DND-41 (cell line): ENCODE results near the gene LLGL1.

ENCODE experiments used
- ATAC-seq: fragments of 200-7000 bp; cut with Tn5 transposase; 3 replicates; pipeline ENCODE4 v1.9.1; 2021; ENCODE audit warnings: low read depth; ENCODE audit not compliant: insufficient read depth
- DNase-seq: peaks from one replicate; pipeline ENCODE4 v3.0.0-alpha.2; 2020
- H2AFZ ChIP-seq: 2 replicates; pipeline ENCODE4 v1.6.0; 2012; ENCODE audit warnings: low read depth, low read length
- H3K27ac ChIP-seq: 2 replicates; pipeline ENCODE4 v1.5.1; 2012; ENCODE audit warnings: low read length, inconsistent platforms
- H3K27me3 ChIP-seq: fragments of 200-600 bp; sonication (generic); 2 replicates; pipeline ENCODE4 v1.6.0; 2012; ENCODE audit warnings: low read length, mild to moderate bottlenecking, inconsistent platforms; ENCODE audit not compliant: insufficient read depth, poor library complexity
- H3K36me3 ChIP-seq: 2 replicates; pipeline ENCODE4 v1.5.1; 2012; ENCODE audit warnings: low read length, inconsistent platforms; ENCODE audit not compliant: insufficient read depth
- H3K4me1 ChIP-seq: 2 replicates; pipeline ENCODE4 v1.5.1; 2012; ENCODE audit warnings: mild to moderate bottlenecking, low read length; ENCODE audit not compliant: insufficient read depth
- H3K4me2 ChIP-seq: 2 replicates; pipeline ENCODE4 v1.6.0; 2012; ENCODE audit warnings: mild to moderate bottlenecking, moderate library complexity, low read length, inconsistent platforms; ENCODE audit not compliant: insufficient read depth
- H3K4me3 ChIP-seq, 2 experiments: fragments of 200-600 bp in 1 of 2; shearing (Covaris generic) in 1 of 2; 2 replicates each; pipeline ENCODE4 v1.5.1; 2012 to 2016; ENCODE audit warnings: inconsistent platforms in 2 of 2, low read length in 2 of 2, mild to moderate bottlenecking in 2 of 2, low read depth in 1 of 2, moderate library complexity in 1 of 2
- H3K79me2 ChIP-seq: 2 replicates; pipeline ENCODE4 v1.6.0; 2012; ENCODE audit warnings: low read length, inconsistent platforms; ENCODE audit not compliant: insufficient read depth
- H3K9ac ChIP-seq: 2 replicates; pipeline ENCODE4 v1.6.0; 2012; ENCODE audit warnings: low read depth, mild to moderate bottlenecking, inconsistent platforms, low read length, moderate library complexity
- H3K9me3 ChIP-seq: 2 replicates; pipeline ENCODE4 v1.5.1; 2012; ENCODE audit warnings: low read length, moderate library complexity, mild to moderate bottlenecking, inconsistent platforms; ENCODE audit not compliant: insufficient read depth, severe bottlenecking
- H4K20me1 ChIP-seq: 2 replicates; pipeline ENCODE4 v1.6.0; 2012; ENCODE audit warnings: low read length; ENCODE audit not compliant: insufficient read depth
- CTCF ChIP-seq: IDR thresholded peaks from 2 replicates; pipeline ENCODE4 v1.5.1; 2012; ENCODE audit warnings: borderline replicate concordance, low read length, moderate library complexity, mild to moderate bottlenecking; ENCODE audit not compliant: poor library complexity, severe bottlenecking; ENCODE audit errors: extremely low read depth
- EZH2 ChIP-seq: IDR thresholded peaks from 3 replicates; pipeline ENCODE4 v1.6.1; 2012; ENCODE audit warnings: borderline replicate concordance, low read depth, mild to moderate bottlenecking, moderate library complexity, low read length, inconsistent platforms; ENCODE audit not compliant: severe bottlenecking

Gene LLGL1

DNA sequence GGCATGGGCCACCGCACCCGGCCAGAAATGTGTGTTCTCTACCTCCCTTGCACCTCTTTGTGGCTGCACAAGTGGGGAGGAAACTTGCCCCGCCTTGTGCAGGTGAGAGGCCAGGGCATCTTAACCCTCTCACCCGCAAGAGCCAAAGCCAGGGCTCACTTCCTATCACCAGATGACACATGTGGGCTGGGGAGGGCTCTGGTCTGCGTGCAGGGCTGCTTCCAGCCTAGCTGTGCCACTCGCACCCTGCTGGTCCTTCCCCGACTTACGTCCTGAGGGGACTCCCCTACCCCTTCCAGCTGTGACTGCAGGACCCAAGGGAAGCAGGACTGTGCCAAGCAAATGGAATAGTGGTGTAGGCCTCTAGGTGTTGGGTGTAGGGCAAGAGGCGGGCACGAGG lies 41.9 kb downstream of the LLGL1 start:
- H3K27ac ChIP-seq, result no peak overlapping the region
- ATAC-seq, result peak; percentile 11; the same call in 1 of the 3 replicates
- TF ChIP-seq CTCF, result no peak
- TF ChIP-seq EZH2, result no peak

DNA sequence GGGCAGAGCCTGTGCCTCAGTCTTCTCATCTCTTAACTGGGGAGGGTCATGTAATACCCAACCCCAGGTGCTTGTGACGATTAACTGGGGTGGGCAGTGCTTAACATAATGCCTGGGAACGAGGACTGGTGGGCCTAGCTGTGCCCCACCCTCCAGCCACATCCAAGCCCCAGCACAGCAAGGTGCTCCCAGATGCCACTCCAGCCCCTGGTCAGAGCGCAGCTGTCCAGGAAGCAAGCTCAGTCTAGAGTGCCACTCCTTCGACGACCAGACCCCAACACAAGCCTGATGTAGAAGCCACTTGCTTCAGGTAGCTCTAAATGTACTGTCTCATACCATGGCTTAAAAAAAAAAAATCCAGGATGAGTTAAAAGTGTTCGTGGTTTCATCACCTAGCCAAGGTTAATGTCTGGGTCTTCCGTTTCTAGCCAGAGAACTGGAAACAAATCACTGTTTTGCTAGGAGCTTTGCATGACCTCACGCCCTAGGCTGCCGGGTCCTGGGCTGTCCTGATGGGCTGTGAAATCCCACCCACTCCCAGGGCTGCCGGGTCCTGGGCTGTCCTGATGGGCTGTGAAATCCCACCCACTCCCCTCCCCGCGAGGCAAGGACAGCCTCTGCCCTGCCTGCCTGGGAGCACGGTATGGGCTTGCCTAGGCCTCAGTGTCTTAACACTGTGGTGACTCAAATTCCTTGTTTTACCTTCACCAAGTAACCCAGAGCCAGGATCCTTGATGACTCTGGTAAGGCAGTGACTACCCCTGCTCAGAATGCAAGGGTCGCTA lies 42.7 kb downstream of the LLGL1 start:
- Histone ChIP-seq H3K9ac (no peak overlapping the region), H3K36me3 (peaks cover 48% of the 10 kb centered on the region), H4K20me1 (peaks cover 21% of the 10 kb centered on the region), H3K4me2 (no peak overlapping the region), H3K9me3 (no peaks in the 10 kb centered on the region), H2AFZ (no peak overlapping the region), H3K4me1 (no peaks in the 10 kb centered on the region), H3K27me3 (no peaks in the 10 kb centered on the region), H3K4me3 (no peak overlapping the region), H3K79me2 (no peaks in the 10 kb centered on the region), H3K27ac (no peak overlapping the region)
- DNase-seq, result no peak
- no peak for TF ChIP-seq EZH2
- TF ChIP-seq CTCF, result no peak
- peak; percentile 27 for ATAC-seq

More for the DNA sequence above, 41.9 kb downstream of the LLGL1 start:
- no peak for DNase-seq
- Histone ChIP-seq H3K27me3 (no peaks in the 10 kb centered on the region), H4K20me1 (peaks cover 21% of the 10 kb centered on the region), H3K4me2 (no peak overlapping the region), H3K4me3 (no peak overlapping the region), H3K9ac (no peak overlapping the region), H3K36me3 (peaks cover 47% of the 10 kb centered on the region), H3K4me1 (peaks cover 3% of the 10 kb centered on the region), H3K79me2 (peaks cover 2% of the 10 kb centered on the region), H2AFZ (no peak overlapping the region), H3K9me3 (no peaks in the 10 kb centered on the region)

- ATAC-seq (no peak), DNase-seq (no peak)
- Histone ChIP-seq H3K9ac (no peak overlapping the region), H3K9me3 (no peaks in the 10 kb centered on the region), H3K27ac (no peak overlapping the region), H3K36me3 (peaks cover 48% of the 10 kb centered on the region), H3K4me1 (no peaks in the 10 kb centered on the region), H3K4me2 (no peak overlapping the region), H4K20me1 (peaks cover 17% of the 10 kb centered on the region; the same call in 1 of the 2 replicates), H3K79me2 (no peaks in the 10 kb centered on the region), H2AFZ (no peak overlapping the region), H3K27me3 (no peaks in the 10 kb centered on the region), H3K4me3 (no peak overlapping the region)
- TF ChIP-seq EZH2, result no peak
- no peak for TF ChIP-seq CTCF
These were observed 44.9 kb downstream of the LLGL1 start for GRCh38 chr17:18270046-18270931.
